HepG2 (cell line): ENCODE results near the gene CASP1. TPM values are rescaled to one million over a fixed set of nuclear protein-coding genes. Genes with fewer than 3 reads are reported as not detected.

Experiments
- ARID5B ChIP-seq: IDR thresholded peaks from 2 replicates; pipeline ENCODE4 v1.4.0; 2020; ENCODE audit warnings: mild to moderate bottlenecking, missing genetic modification reagents
- ATF3 ChIP-seq: sonication (generic); formaldehyde crosslinking; IDR thresholded peaks from 2 replicates; pipeline ENCODE4 v1.4.0; 2020; ENCODE audit warnings: missing genetic modification reagents
- CC2D1A ChIP-seq: sonication (generic); formaldehyde crosslinking; IDR thresholded peaks from 2 replicates; pipeline ENCODE4 v1.8.1; 2023; ENCODE audit warnings: mild to moderate bottlenecking, missing genetic modification reagents
- CREM ChIP-seq, 2 experiments: sonication (generic) in 1 of 2; formaldehyde crosslinking in 1 of 2; IDR thresholded peaks; 2 replicates each; pipeline versions ENCODE4 v1.4.0 to v1.6.1; 2016 to 2020; ENCODE audit warnings: antibody characterized with exemption in 1 of 2, mild to moderate bottlenecking in 1 of 2, missing genetic modification reagents in 1 of 2
- DBP ChIP-seq: sonication (generic); formaldehyde crosslinking; IDR thresholded peaks from 2 replicates; pipeline ENCODE4 v1.4.0; 2020; ENCODE audit warnings: missing genetic modification reagents; ENCODE audit errors: not compliant biosample characterization
- DDIT3 ChIP-seq: sonication (generic); formaldehyde crosslinking; IDR thresholded peaks from 2 replicates; pipeline ENCODE4 v1.4.0; 2020; ENCODE audit warnings: mild to moderate bottlenecking, missing genetic modification reagents
- FOXA3 ChIP-seq: IDR thresholded peaks from 2 replicates; pipeline ENCODE4 v1.6.1; 2016; ENCODE audit warnings: missing genetic modification reagents, missing compliant biosample characterization
- GATAD2A ChIP-seq: IDR thresholded peaks from 2 replicates; pipeline ENCODE4 v1.6.1; 2016
- HNRNPLL ChIP-seq: fragments of 200-400 bp; formaldehyde crosslinking; IDR thresholded peaks from 2 replicates; pipeline ENCODE4 v1.6.1; 2017; ENCODE audit warnings: mild to moderate bottlenecking, low read depth, low read length; ENCODE audit not compliant: poor library complexity, severe bottlenecking
- HOXA7 ChIP-seq: sonication (generic); formaldehyde crosslinking; IDR thresholded peaks from 2 replicates; pipeline ENCODE4 v1.8.1; 2022; ENCODE audit warnings: mild to moderate bottlenecking, missing genetic modification reagents, moderate library complexity
- ISX ChIP-seq: sonication (generic); formaldehyde crosslinking; conservative IDR thresholded peaks from 2 replicates; pipeline ENCODE4 v1.5.0; 2020; ENCODE audit warnings: missing genetic modification reagents
- MED13 ChIP-seq: sonication (generic); formaldehyde crosslinking; IDR thresholded peaks from 2 replicates; pipeline ENCODE4 v1.5.0; 2020; ENCODE audit warnings: missing genetic modification reagents
- MXD4 ChIP-seq: IDR thresholded peaks from 2 replicates; pipeline ENCODE4 v1.6.1; 2016; ENCODE audit warnings: mild to moderate bottlenecking, missing biosample characterization, missing genetic modification reagents
- NCOA2 ChIP-seq: sonication (generic); formaldehyde crosslinking; IDR thresholded peaks from 2 replicates; pipeline ENCODE4 v1.8.0; 2022; ENCODE audit warnings: inconsistent platforms
- SYNCRIP ChIP-seq: fragments of 200-400 bp; formaldehyde crosslinking; IDR thresholded peaks from 2 replicates; pipeline ENCODE4 v1.6.1; 2018; ENCODE audit warnings: mild to moderate bottlenecking, low read depth, low read length; ENCODE audit not compliant: insufficient read depth
- TOPORS ChIP-seq: sonication (generic); formaldehyde crosslinking; IDR thresholded peaks from 2 replicates; pipeline ENCODE4 v1.8.0; 2023; ENCODE audit warnings: mild to moderate bottlenecking, missing genetic modification reagents
- YEATS4 ChIP-seq: sonication (generic); formaldehyde crosslinking; IDR thresholded peaks from 2 replicates; pipeline ENCODE4 v1.4.0; 2020; ENCODE audit warnings: missing genetic modification reagents, borderline replicate concordance
- ZNF12 ChIP-seq: sonication (generic); formaldehyde crosslinking; IDR thresholded peaks from 2 replicates; pipeline ENCODE4 v1.5.0; 2020; ENCODE audit warnings: missing genetic modification reagents
- ZNF224 ChIP-seq: sonication (generic); formaldehyde crosslinking; IDR thresholded peaks from 2 replicates; pipeline ENCODE4 v1.5.0; 2020; ENCODE audit warnings: mild to moderate bottlenecking, missing genetic modification reagents
- ZNF230 ChIP-seq: sonication (generic); formaldehyde crosslinking; IDR thresholded peaks from 2 replicates; pipeline ENCODE4 v1.4.0; 2020; ENCODE audit warnings: mild to moderate bottlenecking, missing genetic modification reagents
- ZNF276 ChIP-seq: sonication (generic); formaldehyde crosslinking; IDR thresholded peaks from 2 replicates; pipeline ENCODE4 v1.4.0; 2020; ENCODE audit warnings: mild to moderate bottlenecking, low read depth, missing genetic modification reagents
- ZNF317 ChIP-seq: sonication (generic); formaldehyde crosslinking; IDR thresholded peaks from 2 replicates; pipeline ENCODE4 v1.5.0; 2020; ENCODE audit warnings: mild to moderate bottlenecking, missing genetic modification reagents
- ZNF431 ChIP-seq: sonication (generic); formaldehyde crosslinking; IDR thresholded peaks from 2 replicates; pipeline ENCODE4 v1.9.0; 2022; ENCODE audit warnings: missing genetic modification reagents, low read depth, mild to moderate bottlenecking, borderline replicate concordance
- ZNF543 ChIP-seq: sonication (generic); formaldehyde crosslinking; IDR thresholded peaks from 2 replicates; pipeline ENCODE4 v1.4.0; 2020; ENCODE audit warnings: mild to moderate bottlenecking, missing genetic modification reagents
- ZNF546 ChIP-seq: sonication (generic); formaldehyde crosslinking; conservative IDR thresholded peaks from 2 replicates; pipeline ENCODE4 v1.8.1; 2023; ENCODE audit warnings: mild to moderate bottlenecking, missing genetic modification reagents
- ZNF720 ChIP-seq: sonication (generic); formaldehyde crosslinking; IDR thresholded peaks from 2 replicates; pipeline ENCODE4 v1.4.0; 2020; ENCODE audit warnings: missing genetic modification reagents
- polyA plus RNA-seq, 8 experiments: library from polyadenylated mRNA; depleted of rRNA in 3 of 8; stranded (reverse) in 7 of 8; unstranded in 1 of 8; fragments of >200 nt; fragmentation: Illumina TruSeq in 4 of 8; extraction: Trizol in 4 of 8; gene quantifications; 2 replicates each; pipeline versions ENCODE4 v1.2.1 to v1.2.3, GENCODE V29; 2011 to 2016; ENCODE audit warnings: low read depth in 4 of 8, missing spikeins in 1 of 8, mixed read lengths in 1 of 8; ENCODE audit not compliant: insufficient read depth in 1 of 8
- total RNA-seq, 5 experiments: library from RNA; depleted of rRNA; stranded (reverse); fragments of >200 nt; fragmentation: Illumina TruSeq; extraction: Trizol; gene quantifications; 2 replicates each; pipeline ENCODE4 v1.2.3, GENCODE V29; 2016; ENCODE audit warnings: low read depth in 1 of 5

The CASP1 gene
- total and polyA plus RNA-seq, 2 of the 13 experiments (the other 11 are each of a cell fraction or from before 2014, with no cell fraction given) = 0.34 to 5.2 TPM

- no peak for TF ChIP-seq DBP (CRISPR knock-in tag)
- no peak for TF ChIP-seq CC2D1A (CRISPR knock-in tag)
- TF ChIP-seq ZNF720 (CRISPR knock-in tag) = no peak
- no peak for TF ChIP-seq ZNF317 (CRISPR knock-in tag)
- no peak for TF ChIP-seq MXD4 (CRISPR knock-in tag)
- TF ChIP-seq GATAD2A (CRISPR knock-in tag) = peak; percentile 81
- TF ChIP-seq ZNF431 (CRISPR knock-in tag) = no peak
- TF ChIP-seq ZNF224 (CRISPR knock-in tag) = no peak
- peak; percentile 41 for TF ChIP-seq FOXA3 (CRISPR knock-in tag)
- TF ChIP-seq CREM (IDR thresholded peaks at IDR 0.05) = peak; percentile 48; the same call in 1 of the 2 replicates
- TF ChIP-seq CREM (CRISPR knock-in tag; IDR thresholded peaks at IDR 0.05) = no peak
- TF ChIP-seq ZNF543 (CRISPR knock-in tag) = no peak
- no peak for TF ChIP-seq HNRNPLL
- TF ChIP-seq ZNF12 (CRISPR knock-in tag) = no peak
- TF ChIP-seq MED13 = peak; percentile 46; the same call in 1 of the 2 replicates
- no peak for TF ChIP-seq SYNCRIP
- TF ChIP-seq NCOA2 = peak; percentile 82
- no peak for TF ChIP-seq ZNF546 (CRISPR knock-in tag)
- no peak for TF ChIP-seq HOXA7
- no peak for TF ChIP-seq ISX
- TF ChIP-seq DDIT3 (CRISPR knock-in tag) = no peak
- TF ChIP-seq ZNF230 = no peak
- no peak for TF ChIP-seq TOPORS (CRISPR knock-in tag)
- no peak for TF ChIP-seq YEATS4 (CRISPR knock-in tag)
- TF ChIP-seq ARID5B = peak; percentile 82
- no peak for TF ChIP-seq ATF3
- TF ChIP-seq ZNF276 (CRISPR knock-in tag) = no peak
Measured at GRCh38 chr11:105057432-105057831, 22.5 kb upstream of the CASP1 start (continued).
